HepG2 (cell line): ENCODE results near the gene PACRGL. TPM values are rescaled to one million over a fixed set of nuclear protein-coding genes. Genes with fewer than 3 reads are reported as not detected.
A peak's percentile ranks its signal among the peaks of the same experiment; 100 is the strongest.

Source experiments
- BHLHE40 ChIP-seq: IDR thresholded peaks from 2 replicates; pipeline ENCODE4 v1.6.1; 2011; ENCODE audit warnings: low read length, improper control_type of control experiment
- CBX5 ChIP-seq: sonication (generic); formaldehyde crosslinking; IDR thresholded peaks from 2 replicates; pipeline ENCODE4 v1.4.0; 2020; ENCODE audit warnings: missing genetic modification reagents, borderline replicate concordance
- DRAP1 ChIP-seq: IDR thresholded peaks from 2 replicates; pipeline ENCODE4 v1.6.1; 2016; ENCODE audit warnings: missing genetic modification reagents, missing compliant biosample characterization
- HMG20B ChIP-seq: conservative IDR thresholded peaks from 2 replicates; pipeline ENCODE4 v1.6.1; 2016; ENCODE audit warnings: missing genetic modification reagents, missing compliant biosample characterization
- KDM1A ChIP-seq: IDR thresholded peaks from 2 replicates; pipeline ENCODE4 v1.6.1; 2016; ENCODE audit warnings: missing compliant biosample characterization
- KLF15 ChIP-seq: sonication (generic); formaldehyde crosslinking; IDR thresholded peaks from 2 replicates; pipeline ENCODE4 v1.8.1; 2023; ENCODE audit warnings: borderline replicate concordance, mild to moderate bottlenecking, inconsistent platforms, missing genetic modification reagents, mixed read lengths
- MIER3 ChIP-seq: IDR thresholded peaks from 2 replicates; pipeline ENCODE4 v1.6.1; 2016; ENCODE audit warnings: missing compliant biosample characterization, borderline replicate concordance
- MYPOP ChIP-seq: sonication (generic); formaldehyde crosslinking; IDR thresholded peaks from 2 replicates; pipeline ENCODE4 v1.8.1; 2023; ENCODE audit warnings: mild to moderate bottlenecking, moderate library complexity, missing genetic modification reagents
- NFYC ChIP-seq: IDR thresholded peaks from 2 replicates; pipeline ENCODE4 v1.6.1; 2016; ENCODE audit warnings: missing genetic modification reagents, missing compliant biosample characterization
- RBFOX2 ChIP-seq: fragments of 200-400 bp; formaldehyde crosslinking; IDR thresholded peaks from 2 replicates; pipeline ENCODE4 v1.6.1; 2017; ENCODE audit warnings: low read depth, mild to moderate bottlenecking, low read length
- RFX3 ChIP-seq: IDR thresholded peaks from 2 replicates; pipeline ENCODE4 v1.6.1; 2016; ENCODE audit warnings: missing biosample characterization, missing genetic modification reagents
- SNAI1 ChIP-seq: sonication (generic); formaldehyde crosslinking; IDR thresholded peaks from 2 replicates; pipeline ENCODE4 v1.5.0; 2020; ENCODE audit warnings: mild to moderate bottlenecking, missing genetic modification reagents, borderline replicate concordance
- ZBTB38 ChIP-seq: sonication (generic); formaldehyde crosslinking; IDR thresholded peaks from 2 replicates; pipeline ENCODE4 v1.5.1; 2020; ENCODE audit warnings: mild to moderate bottlenecking, missing genetic modification reagents
- ZNF317 ChIP-seq: sonication (generic); formaldehyde crosslinking; IDR thresholded peaks from 2 replicates; pipeline ENCODE4 v1.5.0; 2020; ENCODE audit warnings: mild to moderate bottlenecking, missing genetic modification reagents
- ZNF337 ChIP-seq: sonication (generic); formaldehyde crosslinking; IDR thresholded peaks from 2 replicates; pipeline ENCODE4 v1.5.1; 2020; ENCODE audit warnings: missing genetic modification reagents, low read depth, mild to moderate bottlenecking, borderline replicate concordance
- ZNF446 ChIP-seq: sonication (generic); formaldehyde crosslinking; IDR thresholded peaks from 2 replicates; pipeline ENCODE4 v1.5.0; 2020; ENCODE audit warnings: mild to moderate bottlenecking, missing genetic modification reagents
- ZNF512B ChIP-seq: sonication (generic); formaldehyde crosslinking; IDR thresholded peaks from 2 replicates; pipeline ENCODE4 v1.5.1; 2020; ENCODE audit warnings: missing genetic modification reagents, mild to moderate bottlenecking, borderline replicate concordance
- ZNF574 ChIP-seq: sonication (generic); formaldehyde crosslinking; IDR thresholded peaks from 2 replicates; pipeline ENCODE4 v1.4.0; 2020; ENCODE audit warnings: missing genetic modification reagents
- ZNF709 ChIP-seq: sonication (generic); formaldehyde crosslinking; IDR thresholded peaks from 2 replicates; pipeline ENCODE4 v1.5.0; 2020; ENCODE audit warnings: mild to moderate bottlenecking, missing genetic modification reagents
- ZNF75D ChIP-seq: sonication (generic); formaldehyde crosslinking; IDR thresholded peaks from 2 replicates; pipeline ENCODE4 v1.8.1; 2023; ENCODE audit warnings: missing genetic modification reagents, mild to moderate bottlenecking, borderline replicate concordance
- ZNF800 ChIP-seq: sonication (generic); formaldehyde crosslinking; IDR thresholded peaks from 2 replicates; pipeline ENCODE4 v1.4.0; 2020; ENCODE audit warnings: missing genetic modification reagents
- polyA plus RNA-seq, 8 experiments: library from polyadenylated mRNA; depleted of rRNA in 3 of 8; stranded (reverse) in 7 of 8; unstranded in 1 of 8; fragments of >200 nt; fragmentation: Illumina TruSeq in 4 of 8; extraction: Trizol in 4 of 8; gene quantifications; 2 replicates each; pipeline versions ENCODE4 v1.2.1 to v1.2.3, GENCODE V29; 2011 to 2016; ENCODE audit warnings: low read depth in 4 of 8, missing spikeins in 1 of 8, mixed read lengths in 1 of 8; ENCODE audit not compliant: insufficient read depth in 1 of 8
- total RNA-seq, 5 experiments: library from RNA; depleted of rRNA; stranded (reverse); fragments of >200 nt; fragmentation: Illumina TruSeq; extraction: Trizol; gene quantifications; 2 replicates each; pipeline ENCODE4 v1.2.3, GENCODE V29; 2016; ENCODE audit warnings: low read depth in 1 of 5

The PACRGL gene
- total and polyA plus RNA-seq, 2 of the 13 experiments (the other 11 are each of a cell fraction or from before 2014, with no cell fraction given), result 5.8 to 15.1 TPM

GRCh38 chr4:20700007-20700761 lies at the start of gene PACRGL (continued):
- TF ChIP-seq MYPOP (CRISPR knock-in tag), result peak; percentile 38; the same call in 1 of the 2 replicates
- TF ChIP-seq RFX3, result peak; percentile 91
- peak; percentile 27; the same call in 1 of the 2 replicates for TF ChIP-seq ZBTB38 (CRISPR knock-in tag)
- TF ChIP-seq ZNF800 (CRISPR knock-in tag), result no peak
- no peak for TF ChIP-seq SNAI1 (CRISPR knock-in tag)
- no peak for TF ChIP-seq HMG20B (CRISPR knock-in tag)
- TF ChIP-seq DRAP1 (CRISPR knock-in tag), result peak; percentile 70; the same call in 1 of the 2 replicates
- TF ChIP-seq NFYC (CRISPR knock-in tag), result peak; percentile 86
- peak; percentile 92 for TF ChIP-seq RBFOX2
- peak; percentile 71; the same call in 1 of the 2 replicates for TF ChIP-seq ZNF337
- TF ChIP-seq ZNF75D (CRISPR knock-in tag), result no peak
- no peak for TF ChIP-seq ZNF446 (CRISPR knock-in tag)
- TF ChIP-seq ZNF512B (CRISPR knock-in tag), result no peak
- no peak for TF ChIP-seq KLF15 (CRISPR knock-in tag)
- TF ChIP-seq BHLHE40, result no peak
- TF ChIP-seq CBX5 (CRISPR knock-in tag), result no peak
- TF ChIP-seq MIER3 (CRISPR knock-in tag), result no peak
- TF ChIP-seq KDM1A (CRISPR knock-in tag), result no peak
- TF ChIP-seq ZNF709 (CRISPR knock-in tag), result no peak
- peak; percentile 64; the same call in 1 of the 2 replicates for TF ChIP-seq ZNF574 (CRISPR knock-in tag)
- TF ChIP-seq ZNF317 (CRISPR knock-in tag), result no peak
